ENCODE data around the gene RBMX2. TPM values are rescaled to one million over a fixed set of nuclear protein-coding genes. Genes with fewer than 3 reads are reported as not detected.

Gene RBMX2
- total and polyA plus RNA-seq, 2 of the 4 experiments (the other 2 are of a cell fraction): 8.8 to 11.4 TPM

GRCh38 chrX:130418740-130419139 lies 17.0 kb downstream of the RBMX2 start:
- Histone ChIP-seq H3K4me3 (ENCODE audit: insufficient read depth, low read depth, low read length) (no peak overlapping the region), H3K4me1 (ENCODE audit: control insufficient read depth, insufficient read depth, low read length) (no peaks in the 10 kb centered on the region), H3K9me3 (ENCODE audit: control insufficient read depth, insufficient read depth, low read length) (no peaks in the 10 kb centered on the region), H3K27ac (ENCODE audit: insufficient read depth, low read length) (no peak overlapping the region), H2AK5ac (ENCODE audit: low read depth, low read length) (no peak overlapping the region), H4K91ac (ENCODE audit: insufficient read depth, low read depth, low read length) (no peak overlapping the region), H2BK15ac (ENCODE audit: low read depth, low read length) (no peak overlapping the region), H3K4ac (ENCODE audit: low read depth, low read length) (no peak overlapping the region), H3K79me1 (ENCODE audit: low read depth in 1 of 2, low read length in 2 of 2) (no peaks in the 10 kb centered on the region), H3K9me1 (ENCODE audit: insufficient read depth, low read length) (no peaks in the 10 kb centered on the region), H2AK9ac (replicated peaks; ENCODE audit: low read depth, low read length, poor library complexity) (no peak overlapping the region), H3K14ac (replicated peaks; ENCODE audit: low read depth, low read length) (no peak overlapping the region), H3K9ac (ENCODE audit: low read depth, low read length) (no peak overlapping the region), H2BK120ac (ENCODE audit: low read depth, low read length) (no peak overlapping the region), H4K20me1 (ENCODE audit: insufficient read depth, low read length) (no peaks in the 10 kb centered on the region), H3K36me3 (ENCODE audit: control insufficient read depth, insufficient read depth, low read length) (0 out of 2 replicates have a peak, but pooled peaks cover 3% of the 10 kb centered on the region), H3K56ac (ENCODE audit: extremely low read depth, insufficient read depth, low read length) (no peak overlapping the region), H3K27me3 (ENCODE audit: control insufficient read depth, insufficient read depth, low read length) (no peaks in the 10 kb centered on the region; the same call in 1 of the 2 replicates), H4K5ac (ENCODE audit: low read depth, low read length) (no peak overlapping the region), H2BK5ac (ENCODE audit: low read depth, low read length, poor library complexity, severe bottlenecking) (no peak overlapping the region), H3K18ac (ENCODE audit: low read depth, low read length) (no peak overlapping the region), H2AFZ (replicated peaks; ENCODE audit: low read length, poor library complexity) (no peak overlapping the region), H4K8ac (ENCODE audit: low read depth in 2 of 2, low read length in 2 of 2) (no peak overlapping the region), H3K23ac (ENCODE audit: low read depth, low read length) (no peak overlapping the region), H3K4me2 (ENCODE audit: low read depth, low read length) (no peak overlapping the region), H2BK20ac (ENCODE audit: low read depth, low read length) (no peak overlapping the region)
- DNase-seq: no peak
- ATAC-seq (ENCODE audit: low read depth): no peak
- TF ChIP-seq CHD1 (IDR thresholded peaks at IDR 0.05; ENCODE audit: low read depth, low read length) (no peak), CTCF (conservative IDR thresholded peaks at IDR 0.05; ENCODE audit: low read depth, low read length) (no peak), NFE2L2 (IDR thresholded peaks at IDR 0.05; ENCODE audit: low read depth, low read length) (no peak), RFX5 (IDR thresholded peaks at IDR 0.05; ENCODE audit: low read depth, low read length) (no peak), POLR2A (IDR thresholded peaks at IDR 0.05; ENCODE audit: low read depth, low read length) (no peak), RCOR1 (IDR thresholded peaks at IDR 0.05; ENCODE audit: insufficient replicate concordance, low read length) (no peak), MAZ (IDR thresholded peaks at IDR 0.05; ENCODE audit: borderline replicate concordance, low read depth, low read length) (no peak), BHLHE40 (IDR thresholded peaks at IDR 0.05; ENCODE audit: low read depth, low read length) (no peak), ELK1 (IDR thresholded peaks at IDR 0.05; ENCODE audit: borderline replicate concordance, low read depth, low read length) (no peak), MAFK (IDR thresholded peaks at IDR 0.05; ENCODE audit: low read depth, low read length) (no peak), MXI1 (IDR thresholded peaks at IDR 0.05; ENCODE audit: borderline replicate concordance, low read depth, low read length) (no peak)
- ChIA-PET CTCF (no interaction called here), POLR2A (ENCODE audit: unreplicated experiment) (no interaction called here)
- dilution Hi-C loops (cut with HindIII; ENCODE audit: low sequenced_read_pairs, unreplicated experiment) (no loop called here), in situ Hi-C loops (cut with MboI; ENCODE audit: low sequenced_read_pairs) (no loop called here), intact Hi-C loops (cut with micrococcal nuclease) (no loop called here)
- no CpG with 5 or more reads among the region's 4 CpGs for WGBS, 2 experiments (ENCODE audit: extremely low coverage in 2 of 2, insufficient read length in 1 of 2)
- BruUV-seq (replicated peaks): no TSS peak
